CD8-positive, alpha-beta memory T cell (primary cell): ENCODE data around the gene HELZ. TPM values are rescaled to one million over a fixed set of nuclear protein-coding genes. Genes with fewer than 3 reads are reported as not detected.
"Not testable (repeated sequence)": the region's sequence is repeated elsewhere in the genome, so short reads cannot be mapped to it uniquely, and the experiment has no call there.

Source experiments
- CTCF ChIA-PET: fragments of 350-600 bp; sonication (Branson Sonifier 250); formaldehyde crosslinking; loops from one replicate; lab custom pipeline; 2021; ENCODE audit warnings: antibody characterized with exemption; lab: Charles Lee
- POLR2A ChIA-PET: fragments of 350-600 bp; sonication (Branson Sonifier 250); formaldehyde crosslinking; loops from one replicate; lab custom pipeline; 2021; ENCODE audit warnings: antibody characterized with exemption; lab: Charles Lee
- DNase-seq, 5 donors: peaks; one replicate each; pipeline versions ENCODE4 v3.0.0 to v3.0.0-alpha.2; 2020 to 2022; ENCODE audit warnings: mixed read lengths in 1 of 5
- H3K27ac ChIP-seq: one replicate; pipeline ENCODE4 v1.7.0; 2013; ENCODE audit warnings: low read depth, mild to moderate bottlenecking, low read length, moderate library complexity
- H3K27me3 ChIP-seq: 2 replicates; pipeline ENCODE4 v1.7.0; 2013; ENCODE audit warnings: low read length, mild to moderate bottlenecking; ENCODE audit not compliant: insufficient read depth, poor library complexity, severe bottlenecking
- H3K36me3 ChIP-seq: 2 replicates; pipeline ENCODE4 v1.7.0; 2013; ENCODE audit warnings: mild to moderate bottlenecking, low read length, moderate library complexity; ENCODE audit not compliant: insufficient read depth
- H3K4me1 ChIP-seq: 2 replicates; pipeline ENCODE4 v1.7.0; 2013; ENCODE audit warnings: mild to moderate bottlenecking, low read length, moderate library complexity; ENCODE audit not compliant: insufficient read depth
- H3K4me3 ChIP-seq: 2 replicates; pipeline ENCODE4 v1.7.0; 2013; ENCODE audit warnings: mild to moderate bottlenecking, low read length
- H3K9me3 ChIP-seq: 2 replicates; pipeline ENCODE4 v1.7.0; 2013; ENCODE audit warnings: mild to moderate bottlenecking, low read length
- H3K27ac Mint-ChIP-seq, 8 donors: one replicate each; pipeline ENCODE4 v1.8.0; 2020 to 2021; ENCODE audit warnings: mixed read lengths in 8 of 8, mild to moderate bottlenecking in 6 of 8, inconsistent platforms in 3 of 8, moderate library complexity in 3 of 8
- H3K27me3 Mint-ChIP-seq, 2 donors: one replicate each; pipeline ENCODE4 v1.8.0; 2020 to 2021; ENCODE audit warnings: mixed read lengths in 2 of 2, mild to moderate bottlenecking in 1 of 2, moderate library complexity in 1 of 2
- H3K36me3 Mint-ChIP-seq, 3 donors: one replicate each; pipeline ENCODE4 v1.8.0; 2020 to 2021; ENCODE audit warnings: mixed read lengths in 3 of 3, inconsistent platforms in 1 of 3, mild to moderate bottlenecking in 1 of 3
- H3K4me1 Mint-ChIP-seq, 3 donors: one replicate each; pipeline ENCODE4 v1.8.0; 2020 to 2021; ENCODE audit warnings: mixed read lengths in 3 of 3, inconsistent platforms in 1 of 3, mild to moderate bottlenecking in 1 of 3
- H3K4me3 Mint-ChIP-seq, 7 donors: one replicate each; pipeline ENCODE4 v1.8.0; 2020 to 2021; ENCODE audit warnings: mixed read lengths in 7 of 7, mild to moderate bottlenecking in 6 of 7, moderate library complexity in 4 of 7, inconsistent platforms in 2 of 7
- H3K9me3 Mint-ChIP-seq, 5 donors: one replicate each; pipeline ENCODE4 v1.8.0; 2020 to 2022; ENCODE audit warnings: mixed read lengths in 5 of 5, mild to moderate bottlenecking in 3 of 5, moderate library complexity in 2 of 5, inconsistent platforms in 1 of 5
- polyA plus RNA-seq: library from polyadenylated mRNA; unstranded; fragments of 300-500 nt; fragmentation: Illumina TruSeq; gene quantifications from one replicate; pipeline ENCODE4 v1.2.3, GENCODE V29; 2021
- total RNA-seq, 2 experiments: library from RNA; stranded (reverse); gene quantifications; one replicate each; pipeline ENCODE4 v1.2.3, GENCODE V29; 2021

Gene HELZ
- total and polyA plus RNA-seq, 3 experiments from 2014 or later = 56.4 to 85.0 (median 62.5) TPM

DNA sequence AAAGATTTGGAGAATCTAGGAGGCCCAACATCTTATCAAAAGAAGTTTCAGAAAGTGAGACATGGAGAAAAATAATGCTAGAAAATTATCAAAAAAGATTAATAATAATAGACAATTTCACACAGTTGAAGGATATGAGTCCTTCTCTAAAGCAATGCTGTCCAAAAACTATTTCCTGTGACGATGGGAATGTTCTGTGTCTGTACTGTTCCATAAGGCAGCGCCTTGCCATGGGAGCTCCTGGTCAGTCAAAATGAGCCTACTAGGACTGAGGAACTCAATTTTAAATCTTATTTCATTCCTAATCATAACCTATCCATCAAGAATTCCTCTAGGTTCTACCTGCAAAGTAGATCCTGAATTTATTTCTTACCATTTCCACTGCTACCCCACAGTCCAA, 151.6 kb downstream of the HELZ start:
- H3K4me3 Mint-ChIP-seq = no peak overlapping the region
- H3K36me3 ChIP-seq = no peaks in the 10 kb centered on the region
- CTCF ChIA-PET = no interaction called here
- no peaks in the 10 kb centered on the region for H3K9me3 ChIP-seq
- H3K36me3 Mint-ChIP-seq = peaks cover 0 to 53% (median 22%) of the 10 kb centered on the region in 3 donors
- no peak overlapping the region for H3K4me3 ChIP-seq
- peaks cover 59 to 82% (median 79%) of the 10 kb centered on the region in 3 donors for H3K4me1 Mint-ChIP-seq
- peak overlapping the region in 4 of 8 donors; percentile 6 to 51 (median 41) for H3K27ac Mint-ChIP-seq
- POLR2A ChIA-PET = no interaction called here
- no peak for DNase-seq
- no peak overlapping the region for H3K27ac ChIP-seq
- H3K27me3 ChIP-seq = no peaks in the 10 kb centered on the region
- no peaks in the 10 kb centered on the region for H3K27me3 Mint-ChIP-seq
- H3K4me1 ChIP-seq = no peaks in the 10 kb centered on the region
- no peaks in the 10 kb centered on the region for H3K9me3 Mint-ChIP-seq

DNA sequence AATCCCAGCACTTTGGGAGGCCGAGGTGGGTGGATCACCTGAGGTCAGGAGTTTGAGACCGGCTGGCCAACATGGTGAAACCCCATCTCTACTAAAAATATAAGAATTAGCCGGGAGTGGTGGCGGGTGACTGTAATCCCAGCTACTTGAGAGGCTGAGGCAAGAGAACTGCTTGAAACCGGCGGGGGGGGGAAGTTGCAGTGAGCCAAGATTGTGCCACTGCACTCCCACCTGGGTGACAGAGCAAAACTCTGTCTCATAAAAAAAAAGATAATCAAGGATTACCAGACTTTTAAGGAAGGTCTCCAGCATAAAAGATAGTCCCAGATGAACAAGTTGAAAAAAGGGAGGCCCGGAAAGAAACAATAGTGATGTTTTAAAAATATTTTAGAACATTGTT, 152.3 kb downstream of the HELZ start:
- H3K4me3 ChIP-seq, H3K27ac ChIP-seq, H3K4me1 ChIP-seq, DNase-seq, CTCF ChIA-PET, POLR2A ChIA-PET, H3K9me3 ChIP-seq, H3K27me3 Mint-ChIP-seq, H3K36me3 ChIP-seq, H3K27me3 ChIP-seq, H3K9me3 Mint-ChIP-seq: not testable (repeated sequence)
- H3K27ac Mint-ChIP-seq = peak overlapping the region in 2 of 8 donors; percentile 12 to 50
- peaks cover 59 to 83% (median 76%) of the 10 kb centered on the region in 3 donors for H3K4me1 Mint-ChIP-seq
- H3K4me3 Mint-ChIP-seq = peak overlapping the region in 1 of 7 donors; percentile 19
- H3K36me3 Mint-ChIP-seq = peaks cover 0 to 55% (median 25%) of the 10 kb centered on the region in 3 donors

- Histone ChIP-seq H3K9me3 (no peaks in the 10 kb centered on the region), H3K27me3 (no peaks in the 10 kb centered on the region), H3K36me3 (no peaks in the 10 kb centered on the region), H3K27ac (no peak overlapping the region), H3K4me1 (no peaks in the 10 kb centered on the region), H3K4me3 (no peak overlapping the region)
- H3K27ac Mint-ChIP-seq = peak overlapping the region in 4 of 8 donors; percentile 38 to 79 (median 70)
- H3K36me3 Mint-ChIP-seq = peaks cover 0 to 59% (median 28%) of the 10 kb centered on the region in 3 donors
- H3K9me3 Mint-ChIP-seq = no peaks in the 10 kb centered on the region
- H3K4me3 Mint-ChIP-seq = no peak overlapping the region
- DNase-seq = no peak
- H3K27me3 Mint-ChIP-seq = no peaks in the 10 kb centered on the region
- ChIA-PET POLR2A (no interaction called here), CTCF (no interaction called here)
- H3K4me1 Mint-ChIP-seq = peaks cover 59 to 82% (median 75%) of the 10 kb centered on the region in 3 donors
These were observed 152.7 kb downstream of the HELZ start for GRCh38 chr17:67092291-67092690.

- H3K4me3 Mint-ChIP-seq = no peak overlapping the region
These were observed 154.7 kb downstream of the HELZ start for GRCh38 chr17:67090341-67090740.

GRCh38 chr17:67088639-67089038, 156.4 kb downstream of the HELZ start:
- peaks cover 38 to 64% (median 53%) of the 10 kb centered on the region in 3 donors for H3K4me1 Mint-ChIP-seq
- no peaks in the 10 kb centered on the region for H3K27me3 ChIP-seq
- H3K36me3 ChIP-seq = peaks cover 6% of the 10 kb centered on the region
- no peak overlapping the region for H3K4me3 ChIP-seq
- peaks cover 8 to 59% (median 25%) of the 10 kb centered on the region in 3 donors for H3K36me3 Mint-ChIP-seq
- no peaks in the 10 kb centered on the region for H3K9me3 Mint-ChIP-seq
- H3K9me3 ChIP-seq = no peaks in the 10 kb centered on the region
- CTCF ChIA-PET = no interaction called here
- H3K4me3 Mint-ChIP-seq = no peak overlapping the region
- no peak overlapping the region for H3K27ac ChIP-seq
- no peak for DNase-seq
- POLR2A ChIA-PET = no interaction called here
- no peak overlapping the region for H3K27ac Mint-ChIP-seq
- H3K4me1 ChIP-seq = peaks cover 4% of the 10 kb centered on the region
- H3K27me3 Mint-ChIP-seq = no peaks in the 10 kb centered on the region

More at GRCh38 chr17:67090341-67090740, 154.7 kb downstream of the HELZ start:
- Histone ChIP-seq H3K27me3 (no peaks in the 10 kb centered on the region), H3K27ac (no peak overlapping the region), H3K36me3 (peaks cover 6% of the 10 kb centered on the region), H3K4me3 (no peak overlapping the region), H3K9me3 (no peaks in the 10 kb centered on the region), H3K4me1 (no peaks in the 10 kb centered on the region)
- H3K4me1 Mint-ChIP-seq = peaks cover 48 to 75% (median 65%) of the 10 kb centered on the region in 3 donors
- peaks cover 8 to 63% (median 28%) of the 10 kb centered on the region in 3 donors for H3K36me3 Mint-ChIP-seq
- no peak for DNase-seq
- no peaks in the 10 kb centered on the region for H3K27me3 Mint-ChIP-seq
- no peaks in the 10 kb centered on the region for H3K9me3 Mint-ChIP-seq
- ChIA-PET POLR2A (no interaction called here), CTCF (no interaction called here)
- H3K27ac Mint-ChIP-seq = peak overlapping the region in 3 of 8 donors; percentile 0 to 54 (median 31)

DNA sequence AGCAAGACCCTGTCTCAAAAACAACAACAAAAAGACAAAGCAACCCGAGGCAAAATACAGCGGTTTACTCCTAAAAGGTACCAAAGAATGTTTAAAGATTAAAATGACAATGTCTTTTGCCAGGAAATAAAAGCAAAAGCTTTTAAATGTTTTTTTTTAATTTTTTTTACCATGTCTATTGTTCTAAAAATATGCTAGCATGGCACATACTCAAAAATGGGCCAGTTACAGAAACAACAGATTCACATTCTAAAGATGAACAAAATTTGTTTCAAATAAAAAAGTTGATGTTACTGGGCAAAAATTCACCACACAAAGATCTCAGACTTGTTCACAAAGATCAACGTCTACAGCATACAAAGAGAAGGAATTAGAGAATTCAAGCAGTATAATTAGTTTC, 159.6 kb downstream of the HELZ start:
- peaks cover 35 to 58% (median 51%) of the 10 kb centered on the region in 3 donors for H3K4me1 Mint-ChIP-seq
- CTCF ChIA-PET = no interaction called here

DNA sequence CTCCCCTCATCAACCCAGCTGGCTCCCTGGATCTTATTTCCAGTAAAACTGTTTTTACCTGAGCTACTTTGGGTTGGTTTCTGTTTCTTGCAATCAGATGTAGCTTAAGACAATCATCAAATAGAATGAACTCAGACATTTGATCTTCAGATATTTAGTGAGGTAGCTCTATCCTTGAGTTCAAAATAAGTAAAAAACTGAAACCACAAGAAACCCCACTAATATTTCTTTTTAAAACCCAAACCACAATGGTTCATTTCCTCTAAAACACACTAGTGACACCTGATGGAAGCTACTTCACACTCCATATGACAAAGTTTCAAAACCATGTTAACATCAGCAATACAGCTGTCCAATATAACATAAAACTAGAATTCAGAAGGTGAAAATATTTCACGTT, 162.9 kb downstream of the HELZ start:
- Mint-ChIP-seq H3K27ac (peak overlapping the region; percentile 57 to 90 (median 76)), H3K27me3 (no peaks in the 10 kb centered on the region), H3K4me1 (peaks cover 26 to 41% (median 38%) of the 10 kb centered on the region in 3 donors), H3K9me3 (no peaks in the 10 kb centered on the region), H3K4me3 (peak overlapping the region in 6 of 7 donors; percentile 8 to 50 (median 40)), H3K36me3 (peaks cover 12 to 51% (median 17%) of the 10 kb centered on the region in 3 donors)
- no peaks in the 10 kb centered on the region for H3K9me3 ChIP-seq
- peaks cover 31% of the 10 kb centered on the region for H3K4me1 ChIP-seq
- no peaks in the 10 kb centered on the region for H3K27me3 ChIP-seq
- peaks cover 6% of the 10 kb centered on the region for H3K36me3 ChIP-seq
- no peak overlapping the region for H3K4me3 ChIP-seq
- peak in 2 of 5 donors; percentile 28 to 59 for DNase-seq
- ChIA-PET POLR2A (no interaction called here), CTCF (interaction anchor here (1.2 kb wide), 1 partner anchor 14 kb away, joined by 6 read pairs; no protein-coding TSS in a partner anchor)
- H3K27ac ChIP-seq = no peak overlapping the region

More for the DNA sequence above, 159.6 kb downstream of the HELZ start:
- H3K4me1 ChIP-seq = peaks cover 31% of the 10 kb centered on the region
- no peaks in the 10 kb centered on the region for H3K9me3 Mint-ChIP-seq
- H3K4me3 ChIP-seq = no peak overlapping the region
- H3K36me3 ChIP-seq = peaks cover 6% of the 10 kb centered on the region
- DNase-seq = no peak
- H3K27me3 ChIP-seq = no peaks in the 10 kb centered on the region
- no peaks in the 10 kb centered on the region for H3K27me3 Mint-ChIP-seq
- H3K27ac ChIP-seq = no peak overlapping the region
- H3K36me3 Mint-ChIP-seq = peaks cover 8 to 54% (median 19%) of the 10 kb centered on the region in 3 donors
- POLR2A ChIA-PET = no interaction called here
- peak overlapping the region in 2 of 8 donors; percentile 42 to 56 for H3K27ac Mint-ChIP-seq
- no peak overlapping the region for H3K4me3 Mint-ChIP-seq
- H3K9me3 ChIP-seq = no peaks in the 10 kb centered on the region

DNA sequence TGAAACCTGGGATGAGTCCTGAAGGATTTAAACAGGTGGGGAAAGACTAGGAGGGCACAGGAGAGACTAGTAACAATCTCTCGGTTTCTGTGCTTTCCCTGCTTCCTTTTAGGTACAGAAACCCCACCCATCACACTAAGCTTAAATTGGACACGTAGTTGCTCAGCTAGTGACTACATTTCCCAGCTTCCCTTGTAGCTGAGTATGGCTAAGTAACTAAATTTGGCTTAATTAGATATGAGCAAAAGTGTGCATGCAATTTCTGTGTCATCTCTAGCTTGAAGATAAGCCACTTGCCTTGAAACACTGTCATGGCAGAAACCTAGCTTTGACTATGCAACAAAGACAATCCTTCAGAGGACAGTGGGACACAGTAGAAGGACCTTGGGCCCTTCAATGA, 164.2 kb downstream of the HELZ start:
- Histone ChIP-seq H3K4me1 (peaks cover 31% of the 10 kb centered on the region), H3K36me3 (no peaks in the 10 kb centered on the region), H3K27me3 (no peaks in the 10 kb centered on the region), H3K9me3 (no peaks in the 10 kb centered on the region), H3K27ac (no peak overlapping the region), H3K4me3 (no peak overlapping the region)
- DNase-seq = no peak
- H3K27me3 Mint-ChIP-seq = no peaks in the 10 kb centered on the region
- ChIA-PET CTCF (no interaction called here), POLR2A (no interaction called here)
- peaks cover 26 to 37% (median 34%) of the 10 kb centered on the region in 3 donors for H3K4me1 Mint-ChIP-seq
- H3K9me3 Mint-ChIP-seq = no peaks in the 10 kb centered on the region
- peak overlapping the region in 3 of 8 donors; percentile 52 to 86 (median 76) for H3K27ac Mint-ChIP-seq
- H3K4me3 Mint-ChIP-seq = no peak overlapping the region
- H3K36me3 Mint-ChIP-seq = peaks cover 8 to 49% (median 14%) of the 10 kb centered on the region in 3 donors
